HepG2 (cell line): Measurements from ENCODE around the gene NAT14. TPM values are rescaled to one million over a fixed set of nuclear protein-coding genes. Genes with fewer than 3 reads are reported as not detected.
A peak's percentile ranks its signal among the peaks of the same experiment; 100 is the strongest.

ENCODE experiments used
- ATF1 ChIP-seq: IDR thresholded peaks from 2 replicates; pipeline ENCODE4 v1.6.1; 2016; ENCODE audit warnings: mild to moderate bottlenecking, control low read depth
- ATF2 ChIP-seq: sonication (generic); formaldehyde crosslinking; IDR thresholded peaks from 2 replicates; pipeline ENCODE4 v1.4.0; 2020; ENCODE audit warnings: missing genetic modification reagents
- BORCS8-MEF2B ChIP-seq: sonication (generic); formaldehyde crosslinking; IDR thresholded peaks from 2 replicates; pipeline ENCODE4 v1.8.0; 2022; ENCODE audit warnings: mild to moderate bottlenecking, missing genetic modification reagents
- DR1 ChIP-seq: sonication (generic); formaldehyde crosslinking; IDR thresholded peaks from 2 replicates; pipeline ENCODE4 v1.8.0; 2021; ENCODE audit warnings: mild to moderate bottlenecking, missing genetic modification reagents, inconsistent platforms
- DZIP1 ChIP-seq: sonication (generic); formaldehyde crosslinking; IDR thresholded peaks from 2 replicates; pipeline ENCODE4 v1.5.0; 2020; ENCODE audit warnings: mild to moderate bottlenecking, missing genetic modification reagents
- E2F2 ChIP-seq: sonication (generic); formaldehyde crosslinking; IDR thresholded peaks from 2 replicates; pipeline ENCODE4 v1.4.0; 2020; ENCODE audit warnings: missing genetic modification reagents, borderline replicate concordance
- KAT7 ChIP-seq: IDR thresholded peaks from 2 replicates; pipeline ENCODE4 v1.6.1; 2018; ENCODE audit warnings: borderline replicate concordance, missing compliant biosample characterization
- KLF13 ChIP-seq: sonication (generic); formaldehyde crosslinking; IDR thresholded peaks from 2 replicates; pipeline ENCODE4 v1.4.0; 2020; ENCODE audit warnings: mild to moderate bottlenecking, missing genetic modification reagents
- MED13 ChIP-seq: sonication (generic); formaldehyde crosslinking; IDR thresholded peaks from 2 replicates; pipeline ENCODE4 v1.5.0; 2020; ENCODE audit warnings: missing genetic modification reagents
- MXD4 ChIP-seq: IDR thresholded peaks from 2 replicates; pipeline ENCODE4 v1.6.1; 2016; ENCODE audit warnings: mild to moderate bottlenecking, missing biosample characterization, missing genetic modification reagents
- NFYC ChIP-seq: IDR thresholded peaks from 2 replicates; pipeline ENCODE4 v1.6.1; 2016; ENCODE audit warnings: missing genetic modification reagents, missing compliant biosample characterization
- NRL ChIP-seq: sonication (generic); formaldehyde crosslinking; IDR thresholded peaks from 2 replicates; pipeline ENCODE4 v1.5.0; 2020; ENCODE audit warnings: missing genetic modification reagents, mild to moderate bottlenecking, moderate library complexity, borderline replicate concordance
- PAXIP1 ChIP-seq: sonication (generic); formaldehyde crosslinking; conservative IDR thresholded peaks from 2 replicates; pipeline ENCODE4 v1.4.0; 2020; ENCODE audit warnings: mild to moderate bottlenecking, missing genetic modification reagents, moderate library complexity
- PHF21A ChIP-seq: sonication (generic); formaldehyde crosslinking; IDR thresholded peaks from 2 replicates; pipeline ENCODE4 v1.5.0; 2020; ENCODE audit warnings: mild to moderate bottlenecking, missing genetic modification reagents
- SOX6 ChIP-seq, 2 experiments: fragments of 450-650 bp in 1 of 2; sonication (generic) in 1 of 2; formaldehyde crosslinking in 1 of 2; IDR thresholded peaks; 2 replicates each; pipeline versions ENCODE4 v1.4.0 to v1.6.1; 2017 to 2020; ENCODE audit warnings: antibody characterized with exemption in 1 of 2, mild to moderate bottlenecking in 1 of 2, missing genetic modification reagents in 1 of 2
- ZBTB21 ChIP-seq: sonication (generic); formaldehyde crosslinking; IDR thresholded peaks from 2 replicates; pipeline ENCODE4 v1.4.0; 2020; ENCODE audit warnings: missing genetic modification reagents
- ZNF772 ChIP-seq: sonication (generic); formaldehyde crosslinking; IDR thresholded peaks from 2 replicates; pipeline ENCODE4 v1.5.0; 2020; ENCODE audit warnings: mild to moderate bottlenecking, missing genetic modification reagents
- ZNF878 ChIP-seq: sonication (generic); formaldehyde crosslinking; IDR thresholded peaks from 2 replicates; pipeline ENCODE4 v1.8.1; 2023; ENCODE audit warnings: mild to moderate bottlenecking, missing genetic modification reagents, moderate library complexity
- ZNF883 ChIP-seq: sonication (generic); formaldehyde crosslinking; IDR thresholded peaks from 2 replicates; pipeline ENCODE4 v1.5.1; 2020; ENCODE audit warnings: mild to moderate bottlenecking, missing genetic modification reagents; ENCODE audit errors: not compliant biosample characterization
- polyA plus RNA-seq, 8 experiments: library from polyadenylated mRNA; depleted of rRNA in 3 of 8; stranded (reverse) in 7 of 8; unstranded in 1 of 8; fragments of >200 nt; fragmentation: Illumina TruSeq in 4 of 8; extraction: Trizol in 4 of 8; gene quantifications; 2 replicates each; pipeline versions ENCODE4 v1.2.1 to v1.2.3, GENCODE V29; 2011 to 2016; ENCODE audit warnings: low read depth in 4 of 8, missing spikeins in 1 of 8, mixed read lengths in 1 of 8; ENCODE audit not compliant: insufficient read depth in 1 of 8
- total RNA-seq, 5 experiments: library from RNA; depleted of rRNA; stranded (reverse); fragments of >200 nt; fragmentation: Illumina TruSeq; extraction: Trizol; gene quantifications; 2 replicates each; pipeline ENCODE4 v1.2.3, GENCODE V29; 2016; ENCODE audit warnings: low read depth in 1 of 5

Gene NAT14
- total and polyA plus RNA-seq, 2 of the 13 experiments (the other 11 are each of a cell fraction or from before 2014, with no cell fraction given) = 20.7 to 22.3 TPM

- no peak for TF ChIP-seq KLF13 (CRISPR knock-in tag)
- no peak; the same call in none of the 2 replicates for TF ChIP-seq ZNF772 (CRISPR knock-in tag)
- TF ChIP-seq NRL = no peak
- no peak for TF ChIP-seq ZBTB21 (CRISPR knock-in tag)
- TF ChIP-seq DR1 (CRISPR knock-in tag) = no peak
- TF ChIP-seq ZNF883 = no peak
- TF ChIP-seq MED13 = 0 out of 2 replicates have a peak, but pooled peaks have one; percentile 66
- TF ChIP-seq SOX6 (IDR thresholded peaks at IDR 0.05) = no peak
- TF ChIP-seq SOX6 (CRISPR knock-in tag; IDR thresholded peaks at IDR 0.05) = no peak; the same call in 1 of the 2 replicates
- no peak for TF ChIP-seq BORCS8-MEF2B (CRISPR knock-in tag)
- no peak for TF ChIP-seq E2F2
- no peak; the same call in 1 of the 2 replicates for TF ChIP-seq KAT7 (CRISPR knock-in tag)
- no peak for TF ChIP-seq ATF1 (CRISPR knock-in tag)
- TF ChIP-seq NFYC (CRISPR knock-in tag) = peak; percentile 25; the same call in 1 of the 2 replicates
- peak; percentile 56; the same call in 1 of the 2 replicates for TF ChIP-seq PHF21A (CRISPR knock-in tag)
- TF ChIP-seq ZNF878 = no peak
- 0 out of 2 replicates have a peak, but pooled peaks have one; percentile 26 for TF ChIP-seq MXD4 (CRISPR knock-in tag)
- TF ChIP-seq PAXIP1 (CRISPR knock-in tag) = peak; percentile 57
- TF ChIP-seq DZIP1 = no peak
- TF ChIP-seq ATF2 (CRISPR knock-in tag) = no peak
Observed at GRCh38 chr19:55467236-55468053, 17.5 kb upstream of the NAT14 start (continued).
